Keratinocyte (primary cell): ENCODE data around the gene DNALI1. TPM values are rescaled to one million over a fixed set of nuclear protein-coding genes. Genes with fewer than 3 reads are reported as not detected.

ENCODE experiments used
- DNase-seq: peaks from one replicate; pipeline ENCODE4 v3.0.0-alpha.2; 2011; ENCODE audit warnings: low read depth, missing footprints, low spot score
- FAIRE-seq: peaks from 2 replicates; lab custom pipeline; 2011; peaks lifted over from hg19 to GRCh38; lab: Jason Lieb, UNC
- H2AFZ ChIP-seq: 2 replicates; pipeline ENCODE4 v1.6.0; 2012; ENCODE audit warnings: low read length, control low read depth, inconsistent platforms; ENCODE audit not compliant: control insufficient read depth
- H3K27ac ChIP-seq: 2 replicates; pipeline ENCODE4 v1.5.1; 2011; ENCODE audit warnings: low read length; ENCODE audit not compliant: control insufficient read depth, insufficient read depth
- H3K27me3 ChIP-seq: 3 replicates; pipeline ENCODE4 v1.6.0; 2011; ENCODE audit warnings: low read length; ENCODE audit not compliant: control insufficient read depth, insufficient read depth; ENCODE audit errors: extremely low read depth
- H3K36me3 ChIP-seq, 2 experiments: 2 replicates in 1 of 2; 3 replicates in 1 of 2; pipeline ENCODE4 v1.5.1; 2011; ENCODE audit warnings: low read length in 2 of 2, mild to moderate bottlenecking in 1 of 2; ENCODE audit not compliant: control insufficient read depth in 2 of 2, insufficient read depth in 2 of 2; ENCODE audit errors: extremely low read depth in 1 of 2
- H3K4me1 ChIP-seq: 3 replicates; pipeline ENCODE4 v1.5.1; 2011; ENCODE audit warnings: low read length; ENCODE audit not compliant: control insufficient read depth, insufficient read depth; ENCODE audit errors: extremely low read depth
- H3K4me2 ChIP-seq: 3 replicates; pipeline ENCODE4 v1.6.0; 2011; ENCODE audit warnings: low read depth, low read length; ENCODE audit not compliant: control insufficient read depth, insufficient read depth; ENCODE audit errors: extremely low read depth
- H3K4me3 ChIP-seq, 3 experiments: fragments of 200-600 bp in 1 of 3; sonication (generic) in 1 of 3; 2 replicates in 2 of 3; 3 replicates in 1 of 3; pipeline ENCODE4 v1.5.1; 2011 to 2016; ENCODE audit warnings: low read length in 3 of 3, mild to moderate bottlenecking in 3 of 3, control low read depth in 2 of 3, inconsistent platforms in 1 of 3, low read depth in 1 of 3, mixed read lengths in 1 of 3, mixed run types in 1 of 3, moderate library complexity in 1 of 3; ENCODE audit not compliant: control insufficient read depth in 2 of 3, insufficient read depth in 2 of 3; ENCODE audit errors: extremely low read depth in 1 of 3
- H3K79me2 ChIP-seq: 2 replicates; pipeline ENCODE4 v1.6.0; 2012; ENCODE audit warnings: low read length; ENCODE audit not compliant: control insufficient read depth, insufficient read depth
- H3K9ac ChIP-seq: 3 replicates; pipeline ENCODE4 v1.6.0; 2011; ENCODE audit warnings: low read length; ENCODE audit not compliant: control insufficient read depth, insufficient read depth; ENCODE audit errors: extremely low read depth
- H3K9me1 ChIP-seq: 3 replicates; pipeline ENCODE4 v1.6.0; 2011; ENCODE audit warnings: low read length; ENCODE audit not compliant: control insufficient read depth, insufficient read depth; ENCODE audit errors: extremely low read depth
- H3K9me3 ChIP-seq: 2 replicates; pipeline ENCODE4 v1.5.1; 2012; ENCODE audit warnings: low read depth, low read length; ENCODE audit not compliant: control insufficient read depth
- H4K20me1 ChIP-seq: 3 replicates; pipeline ENCODE4 v1.6.0; 2011; ENCODE audit warnings: low read length; ENCODE audit not compliant: control insufficient read depth, insufficient read depth; ENCODE audit errors: extremely low read depth
- EZH2 ChIP-seq: IDR thresholded peaks from one replicate; pipeline ENCODE4 v1.6.1; 2012; ENCODE audit warnings: inconsistent platforms, mild to moderate bottlenecking, low read length, moderate library complexity
- dilution Hi-C: fragments of 300-500 bp; cut with MboI; formaldehyde crosslinking; loops from one replicate; pipeline ENCODE4 v1.7.0; 2020; ENCODE audit warnings: low sequenced_read_pairs; ENCODE audit not compliant: extremely low pct_ligation_motif_present
- polyA plus RNA-seq, 5 experiments: library from polyadenylated mRNA; depleted of rRNA in 3 of 5; stranded (reverse) in 3 of 5; stranded (forward) in 1 of 5; unstranded in 1 of 5; fragments of >200 nt; gene quantifications; 1 replicate in 1 of 5; 2 replicates in 3 of 5; 3 replicates in 1 of 5; pipeline versions ENCODE4 v1.2.1 to v1.2.3, GENCODE V29; 2011 to 2012; ENCODE audit warnings: missing spikeins in 2 of 5, low read depth in 1 of 5, low replicate concordance in 1 of 5
- TF ChIP-seq, protein P1 (sequence below), 3 experiments: IDR thresholded peaks in 1 of 3; conservative IDR thresholded peaks in 1 of 3; optimal IDR thresholded peaks in 1 of 3; 2 replicates in 2 of 3; 3 replicates in 1 of 3; pipeline versions ENCODE3 to v1.5.1; 2011; ENCODE audit warnings: low read length in 3 of 3, mild to moderate bottlenecking in 3 of 3, moderate library complexity in 2 of 3, control low read depth in 1 of 3, inconsistent platforms in 1 of 3; ENCODE audit not compliant: insufficient read depth in 2 of 3; ENCODE audit errors: extremely low read depth in 1 of 3

The DNALI1 gene
- polyA plus RNA-seq, 1 donor (not counting 4 experiments of a cell fraction or from before 2014, with no cell fraction given): 0.14 TPM

DNA sequence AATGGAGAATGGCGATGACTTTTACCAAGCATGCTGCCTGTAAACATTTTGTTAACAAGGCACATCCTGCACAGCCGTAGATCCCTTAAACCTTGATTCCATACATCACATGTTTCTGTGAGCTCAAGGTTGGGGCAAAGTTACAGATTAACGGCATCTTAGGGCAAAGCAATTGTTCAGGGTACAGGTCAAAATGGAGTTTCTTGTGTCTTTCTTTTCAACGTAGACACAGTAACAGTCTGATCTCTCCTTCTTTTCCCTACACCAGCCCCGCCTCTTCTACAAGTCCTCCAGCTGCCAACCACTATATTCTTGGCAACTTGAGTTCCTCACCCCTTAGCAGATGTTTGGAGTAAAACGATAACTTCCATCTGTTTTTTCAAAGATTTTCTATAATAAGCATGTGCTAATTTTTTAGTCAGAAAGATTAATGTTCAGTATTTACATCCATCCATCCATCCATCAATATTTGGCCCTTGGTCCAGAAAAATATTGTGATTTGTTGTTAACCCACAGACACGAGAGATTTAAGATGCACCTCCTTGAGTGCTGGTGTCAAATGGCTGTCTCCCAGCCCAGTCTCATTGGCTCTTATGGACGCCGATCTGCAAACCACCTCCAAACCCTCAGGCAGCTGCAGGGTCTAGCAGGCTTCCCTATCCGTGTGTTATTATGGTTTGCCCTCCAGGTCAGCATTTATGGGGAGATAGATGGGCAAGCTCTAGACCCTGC lies 3.8 kb downstream of the DNALI1 start:
- DNase-seq (no peak), FAIRE-seq (no peak)
- no peak overlapping the region for H2AFZ ChIP-seq
- dilution Hi-C loops: no loop called here
- H3K9me1 ChIP-seq: no peaks in the 10 kb centered on the region
- H3K4me1 ChIP-seq: peaks cover 8% of the 10 kb centered on the region
- no peak overlapping the region for H3K4me2 ChIP-seq
- TF ChIP-seq, protein P1, sequence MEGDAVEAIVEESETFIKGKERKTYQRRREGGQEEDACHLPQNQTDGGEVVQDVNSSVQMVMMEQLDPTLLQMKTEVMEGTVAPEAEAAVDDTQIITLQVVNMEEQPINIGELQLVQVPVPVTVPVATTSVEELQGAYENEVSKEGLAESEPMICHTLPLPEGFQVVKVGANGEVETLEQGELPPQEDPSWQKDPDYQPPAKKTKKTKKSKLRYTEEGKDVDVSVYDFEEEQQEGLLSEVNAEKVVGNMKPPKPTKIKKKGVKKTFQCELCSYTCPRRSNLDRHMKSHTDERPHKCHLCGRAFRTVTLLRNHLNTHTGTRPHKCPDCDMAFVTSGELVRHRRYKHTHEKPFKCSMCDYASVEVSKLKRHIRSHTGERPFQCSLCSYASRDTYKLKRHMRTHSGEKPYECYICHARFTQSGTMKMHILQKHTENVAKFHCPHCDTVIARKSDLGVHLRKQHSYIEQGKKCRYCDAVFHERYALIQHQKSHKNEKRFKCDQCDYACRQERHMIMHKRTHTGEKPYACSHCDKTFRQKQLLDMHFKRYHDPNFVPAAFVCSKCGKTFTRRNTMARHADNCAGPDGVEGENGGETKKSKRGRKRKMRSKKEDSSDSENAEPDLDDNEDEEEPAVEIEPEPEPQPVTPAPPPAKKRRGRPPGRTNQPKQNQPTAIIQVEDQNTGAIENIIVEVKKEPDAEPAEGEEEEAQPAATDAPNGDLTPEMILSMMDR (optimal IDR thresholded peaks at IDR 0.05 in 1 of 3, IDR thresholded peaks at IDR 0.05 in 1 of 3, conservative IDR thresholded peaks at IDR 0.05 in 1 of 3; ENCODE audit: extremely low read depth in 1 of 3, insufficient read depth in 2 of 3, low read length in 3 of 3): no peak
- no peak for TF ChIP-seq EZH2
- H3K4me3 ChIP-seq: no peak overlapping the region
- H3K9ac ChIP-seq: no peak overlapping the region
- H4K20me1 ChIP-seq: no peaks in the 10 kb centered on the region
- H3K79me2 ChIP-seq: no peaks in the 10 kb centered on the region
- no peaks in the 10 kb centered on the region for H3K27me3 ChIP-seq
- no peaks in the 10 kb centered on the region for H3K9me3 ChIP-seq
- no peak overlapping the region for H3K27ac ChIP-seq
- peaks cover 3 to 9% of the 10 kb centered on the region in 2 experiments for H3K36me3 ChIP-seq

DNA sequence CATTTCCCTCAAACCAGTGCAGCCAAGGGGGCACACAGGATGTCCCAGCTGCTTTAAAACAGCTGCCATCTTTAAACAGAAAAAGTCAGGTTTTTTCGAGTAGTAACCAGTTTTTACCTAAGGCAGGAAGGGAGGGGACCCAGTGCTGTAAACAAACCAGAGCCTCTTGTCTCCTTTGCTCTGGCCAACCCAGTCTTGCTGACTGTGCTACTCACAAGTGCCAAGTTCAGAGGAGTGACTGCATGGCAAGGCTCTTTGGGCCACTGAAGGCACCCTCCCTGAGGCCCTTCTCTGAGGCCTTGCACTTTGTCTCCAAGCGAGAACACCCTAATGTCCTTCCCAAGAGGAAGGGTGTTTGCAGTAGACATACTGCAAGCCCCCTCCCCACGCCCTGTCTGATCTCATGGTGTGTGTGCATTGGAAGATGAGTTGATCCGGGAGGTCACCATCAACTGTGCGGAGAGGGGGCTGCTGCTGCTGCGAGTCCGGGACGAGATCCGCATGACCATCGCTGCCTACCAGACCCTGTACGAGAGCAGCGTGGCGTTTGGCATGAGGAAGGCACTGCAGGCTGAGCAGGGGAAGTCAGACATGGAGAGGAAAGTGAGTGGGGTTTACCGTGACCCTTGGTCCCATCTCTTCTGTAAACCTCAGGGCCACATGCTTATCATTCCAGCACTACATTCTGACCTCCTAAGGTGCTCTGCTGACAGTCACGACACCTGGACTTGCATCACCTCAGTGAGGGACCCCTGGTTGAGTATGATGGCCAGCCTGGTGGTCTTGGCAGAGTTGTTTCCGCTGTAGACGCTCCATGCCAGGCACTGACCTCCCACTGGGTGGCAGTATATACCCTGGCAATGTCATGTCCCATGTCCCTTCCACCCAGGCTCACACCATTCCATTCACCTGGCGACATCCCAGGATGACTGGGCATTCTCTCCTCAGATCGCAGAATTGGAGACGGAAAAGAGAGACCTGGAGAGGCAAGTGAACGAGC lies 4.7 kb downstream of the DNALI1 start:
- DNase-seq (no peak), FAIRE-seq (peak; percentile 17)
- H3K4me1 ChIP-seq: peaks cover 7% of the 10 kb centered on the region
- H3K79me2 ChIP-seq: no peaks in the 10 kb centered on the region
- H3K36me3 ChIP-seq: peaks cover 7 to 16% of the 10 kb centered on the region in 2 experiments
- H3K9me1 ChIP-seq: no peaks in the 10 kb centered on the region
- H2AFZ ChIP-seq: no peak overlapping the region
- H3K4me2 ChIP-seq: no peak overlapping the region
- dilution Hi-C loops: no loop called here
- H3K9me3 ChIP-seq: no peaks in the 10 kb centered on the region
- no peaks in the 10 kb centered on the region for H3K27me3 ChIP-seq
- no peaks in the 10 kb centered on the region for H4K20me1 ChIP-seq
- H3K9ac ChIP-seq: no peak overlapping the region
- TF ChIP-seq EZH2: no peak
- TF ChIP-seq, protein P1 (optimal IDR thresholded peaks at IDR 0.05 in 1 of 3, IDR thresholded peaks at IDR 0.05 in 1 of 3, conservative IDR thresholded peaks at IDR 0.05 in 1 of 3; ENCODE audit: extremely low read depth in 1 of 3, insufficient read depth in 2 of 3, low read length in 3 of 3): peak; percentile 62 to 92 (median 67)
- no peak overlapping the region for H3K4me3 ChIP-seq
- H3K27ac ChIP-seq: no peak overlapping the region
